Esophagus (tissue), 2 donors: ENCODE measurements around the gene TM4SF1. TPM values are rescaled to one million over a fixed set of nuclear protein-coding genes. Genes with fewer than 3 reads are reported as not detected.
"Not testable (repeated sequence)": the region's sequence is repeated elsewhere in the genome, so short reads cannot be mapped to it uniquely, and the experiment has no call there.

Experiments used
- H3K27ac ChIP-seq, 2 donors: one replicate each; pipeline ENCODE4 v1.5.1; 2013; ENCODE audit warnings: low read depth in 2 of 2, mild to moderate bottlenecking in 2 of 2, inconsistent platforms in 1 of 2, low read length in 1 of 2, moderate library complexity in 1 of 2
- H3K27me3 ChIP-seq, 2 donors: one replicate each; pipeline ENCODE4 v1.6.1; 2013; ENCODE audit warnings: low read length in 2 of 2, control low read depth in 1 of 2, mild to moderate bottlenecking in 1 of 2; ENCODE audit not compliant: insufficient read depth in 2 of 2, control insufficient read depth in 1 of 2
- H3K36me3 ChIP-seq, 2 donors: one replicate each; pipeline ENCODE4 v1.6.1; 2013; ENCODE audit warnings: low read length in 1 of 2; ENCODE audit not compliant: control insufficient read depth in 2 of 2, insufficient read depth in 2 of 2
- H3K4me1 ChIP-seq, 2 donors: one replicate each; pipeline ENCODE4 v1.6.1; 2013; ENCODE audit warnings: low read length in 1 of 2; ENCODE audit not compliant: control insufficient read depth in 2 of 2, insufficient read depth in 2 of 2
- H3K4me3 ChIP-seq, 2 donors: one replicate each; pipeline ENCODE4 v1.5.1; 2013; ENCODE audit warnings: low read length in 2 of 2, mild to moderate bottlenecking in 2 of 2, low read depth in 1 of 2, moderate library complexity in 1 of 2
- H3K9me3 ChIP-seq, 2 donors: one replicate each; pipeline ENCODE4 v1.6.1; 2013; ENCODE audit warnings: mild to moderate bottlenecking in 2 of 2, low read depth in 1 of 2, low read length in 1 of 2, moderate library complexity in 1 of 2; ENCODE audit not compliant: control insufficient read depth in 2 of 2, insufficient read depth in 1 of 2
- WGBS, 2 donors: extraction: QIAGEN DNeasy Blood & Tissue Kit; methylation state at CpG; one replicate each; pipeline ENCODE4 v1.1.7; 2013; 5-methylcytosine and 5-hydroxymethylcytosine counted together
- polyA plus RNA-seq, 2 donors: library from polyadenylated mRNA; stranded (reverse); fragments of 200-250 nt; gene quantifications; one replicate each; pipeline ENCODE4 v1.2.3, GENCODE V29; 2013
- donor health status: healthy with polysubstance abuse.
- donor health status: Bipolar disorder and iron deficiency.

The TM4SF1 gene
- polyA plus RNA-seq, 2 donors, result 127 to 172 TPM

DNA sequence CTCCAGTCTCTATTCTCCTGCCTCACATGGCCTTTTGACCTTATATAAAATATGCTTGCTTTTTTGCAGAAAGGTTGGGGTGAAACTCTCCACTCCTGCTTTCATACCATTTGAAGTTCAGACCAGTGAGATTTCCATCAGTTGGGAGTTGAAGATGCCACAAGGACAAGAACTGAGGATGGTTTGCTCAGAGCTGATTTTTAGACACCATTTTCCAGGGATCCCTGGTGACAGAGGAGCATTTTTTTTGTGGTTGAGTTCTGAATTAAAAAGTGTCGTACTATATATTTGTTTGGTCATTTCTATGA lies 8.8 kb upstream of the TM4SF1 start:
- H3K27me3 ChIP-seq, result no peaks in the 10 kb centered on the region
- H3K9me3 ChIP-seq, result no peaks in the 10 kb centered on the region
- H3K4me3 ChIP-seq, result no peak overlapping the region
- WGBS, 2 donors, result 20 to 25% methylated on average over 1 of the region's 1 CpG
- peaks cover 7 to 8% of the 10 kb centered on the region in 2 donors for H3K4me1 ChIP-seq
- peak overlapping the region; percentile 91 to 98 for H3K27ac ChIP-seq
- no peaks in the 10 kb centered on the region for H3K36me3 ChIP-seq

DNA sequence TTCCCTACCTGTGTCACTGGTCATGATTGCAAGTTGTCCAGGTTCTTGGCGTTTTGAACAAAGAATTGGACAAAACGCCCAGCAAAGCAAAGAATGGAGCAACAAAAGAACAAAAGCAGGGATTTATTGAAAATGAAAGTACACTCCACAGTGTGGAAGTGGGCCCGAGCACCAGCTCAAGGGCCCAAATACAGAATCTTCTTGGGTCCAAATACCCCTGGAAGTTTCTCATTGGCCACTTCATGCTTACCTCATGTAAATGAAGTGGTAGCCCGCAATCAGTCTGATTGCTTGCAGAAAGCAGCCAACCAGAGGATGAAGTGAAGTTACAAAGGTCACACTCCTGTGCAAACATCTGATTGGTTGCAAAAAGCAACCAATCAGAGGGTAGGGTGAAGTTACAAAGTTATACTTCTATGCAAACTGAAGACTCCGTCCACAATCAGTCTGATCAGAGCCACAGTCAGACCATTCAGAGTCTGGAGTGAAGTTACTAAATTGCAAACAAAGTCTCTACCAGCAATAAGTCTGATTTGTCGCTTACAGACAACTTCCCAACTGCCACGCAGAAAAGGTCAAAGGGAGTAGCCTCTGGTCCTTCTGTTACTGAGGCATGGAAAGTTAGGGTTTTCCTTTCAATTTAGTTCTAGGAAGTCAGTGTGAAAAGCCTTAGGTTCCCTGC lies 8.3 kb upstream of the TM4SF1 start:
- H3K27me3 ChIP-seq, result no peaks in the 10 kb centered on the region
- H3K27ac ChIP-seq, result peak overlapping the region; percentile 91 to 98
- peaks cover 3 to 8% of the 10 kb centered on the region in 2 donors for H3K4me1 ChIP-seq
- H3K36me3 ChIP-seq, result no peaks in the 10 kb centered on the region
- WGBS, 2 donors, result 73 to 75% methylated on average over 7 of the region's 7 CpGs
- H3K4me3 ChIP-seq, result no peak overlapping the region
- no peaks in the 10 kb centered on the region for H3K9me3 ChIP-seq

DNA sequence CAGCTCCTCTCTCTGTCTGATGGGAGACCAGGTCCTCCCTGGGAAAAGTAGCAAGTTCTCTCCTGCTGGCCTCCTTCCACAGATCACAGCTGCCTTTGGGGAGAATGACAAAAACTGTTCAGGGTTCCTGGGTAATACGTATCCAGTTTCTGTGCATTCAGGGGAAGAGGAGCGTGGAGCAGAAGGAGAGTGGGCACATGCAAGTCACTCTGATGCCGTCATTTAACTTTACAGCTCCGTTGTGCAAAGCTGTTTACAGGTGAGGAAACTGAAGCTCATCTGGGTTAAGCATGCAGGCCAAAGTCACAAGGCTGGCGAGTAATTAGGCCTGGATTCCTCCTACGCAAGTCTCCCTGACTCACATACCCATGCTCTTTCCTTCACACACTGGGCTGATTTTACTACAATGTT lies 7.5 kb upstream of the TM4SF1 start:
- H3K4me3 ChIP-seq, result no peak overlapping the region
- peak overlapping the region; percentile 77 to 95 for H3K27ac ChIP-seq
- WGBS, 2 donors, result 55 to 65% methylated on average over 6 of the region's 6 CpGs
- no peaks in the 10 kb centered on the region for H3K9me3 ChIP-seq
- no peaks in the 10 kb centered on the region for H3K27me3 ChIP-seq
- H3K36me3 ChIP-seq, result no peaks in the 10 kb centered on the region
- peaks cover 2 to 8% of the 10 kb centered on the region in 2 donors for H3K4me1 ChIP-seq

DNA sequence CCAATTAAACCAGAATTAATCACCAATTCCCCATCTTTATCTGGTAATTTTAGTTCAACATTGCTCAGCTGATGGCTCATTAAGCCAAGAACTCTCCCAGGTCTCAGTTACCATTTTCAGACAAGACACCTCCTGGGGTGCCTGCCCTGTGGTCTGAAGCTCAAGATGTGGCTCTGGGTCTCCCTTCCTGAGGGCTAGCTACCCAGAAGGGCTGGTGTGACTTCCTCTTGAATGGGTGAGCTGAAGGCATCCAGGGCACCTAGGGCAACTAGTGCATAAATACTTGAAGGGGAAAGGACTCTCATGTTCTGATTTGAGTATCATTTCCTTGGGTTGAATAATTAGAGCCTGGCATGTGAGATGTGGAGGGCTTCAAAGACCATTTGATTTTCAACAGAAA lies 6.7 kb upstream of the TM4SF1 start:
- no peaks in the 10 kb centered on the region for H3K36me3 ChIP-seq
- peak overlapping the region; percentile 77 to 95 for H3K27ac ChIP-seq

DNA sequence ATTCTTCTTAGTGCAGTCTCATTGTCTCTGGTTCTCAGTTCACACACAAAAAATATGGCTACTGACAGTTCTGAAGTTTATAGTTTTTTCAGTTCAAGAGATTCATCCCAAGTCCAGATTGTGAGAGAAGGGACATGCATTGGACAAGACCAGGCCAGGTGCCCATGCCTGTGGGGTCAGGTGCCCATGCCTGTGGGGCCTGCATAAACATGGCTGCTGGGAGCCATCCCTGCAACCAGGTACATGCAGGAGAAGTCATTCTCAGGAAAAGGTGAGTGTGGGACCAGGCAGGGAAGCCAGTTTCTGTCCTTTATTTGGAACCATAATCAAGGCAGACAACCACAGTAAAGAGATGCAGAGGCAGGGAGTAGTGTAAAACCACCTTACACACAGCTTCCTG lies 6.3 kb upstream of the TM4SF1 start:
- Histone ChIP-seq H3K4me1 (peaks cover 8% of the 10 kb centered on the region in 2 donors), H3K9me3 (no peaks in the 10 kb centered on the region), H3K36me3 (no peaks in the 10 kb centered on the region), H3K27ac (peak overlapping the region in 1 of 2 donors; percentile 72), H3K27me3 (no peaks in the 10 kb centered on the region), H3K4me3 (no peak overlapping the region)

More for the DNA sequence above, 6.7 kb upstream of the TM4SF1 start:
- peaks cover 4 to 8% of the 10 kb centered on the region in 2 donors for H3K4me1 ChIP-seq
- no peak overlapping the region for H3K4me3 ChIP-seq
- no peaks in the 10 kb centered on the region for H3K27me3 ChIP-seq
- H3K9me3 ChIP-seq, result no peaks in the 10 kb centered on the region

DNA sequence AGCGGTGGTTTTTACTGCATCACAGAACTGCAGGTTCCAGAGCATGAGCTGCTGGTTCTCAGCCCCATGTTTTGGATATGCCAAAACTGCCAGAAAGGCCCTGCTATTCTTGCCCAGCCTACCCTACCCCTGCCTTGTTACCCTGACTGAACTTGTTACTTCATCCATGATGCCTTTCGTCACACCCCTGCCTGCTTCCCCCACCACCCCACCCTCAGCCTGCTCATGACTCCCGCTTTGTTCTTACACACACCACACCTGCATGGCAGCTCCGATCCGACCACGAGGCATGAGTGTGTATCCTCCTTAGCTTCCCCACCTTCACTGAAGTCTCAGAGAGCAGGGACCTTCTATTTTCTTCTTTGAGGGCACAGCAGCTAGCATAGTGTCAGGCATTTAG lies 5.1 kb upstream of the TM4SF1 start:
- Histone ChIP-seq H3K27ac (peak overlapping the region in 1 of 2 donors; percentile 49), H3K4me1 (peaks cover 10% of the 10 kb centered on the region in 2 donors), H3K36me3 (no peaks in the 10 kb centered on the region), H3K27me3 (no peaks in the 10 kb centered on the region), H3K4me3 (no peak overlapping the region), H3K9me3 (no peaks in the 10 kb centered on the region)
- 74 to 78% methylated on average over 6 of the region's 6 CpGs for WGBS, 2 donors

DNA sequence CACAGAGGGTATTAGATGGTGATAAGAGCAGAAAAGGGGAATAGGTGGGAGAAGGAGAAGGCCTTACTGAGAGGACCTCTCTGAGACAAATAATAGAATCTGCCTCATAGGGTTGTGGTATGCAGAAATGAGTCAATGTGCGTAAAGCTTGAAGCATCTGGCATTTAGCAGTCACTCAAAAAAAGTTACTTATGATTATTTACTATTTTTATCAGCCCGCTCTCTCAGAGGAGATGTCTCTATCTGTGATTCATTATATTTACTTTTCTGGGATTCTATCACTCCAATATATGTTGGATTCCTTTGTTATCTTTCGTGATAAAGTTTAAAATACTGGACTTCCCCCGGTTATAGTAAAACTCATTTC lies 4.6 kb upstream of the TM4SF1 start:
- no peaks in the 10 kb centered on the region for H3K9me3 ChIP-seq
- no peaks in the 10 kb centered on the region for H3K36me3 ChIP-seq
- H3K4me1 ChIP-seq, result peaks cover 10% of the 10 kb centered on the region in 2 donors
- no peak overlapping the region for H3K4me3 ChIP-seq
- 72 to 83% methylated on average over 4 of the region's 4 CpGs for WGBS, 2 donors
- H3K27me3 ChIP-seq, result no peaks in the 10 kb centered on the region
- peak overlapping the region in 1 of 2 donors; percentile 49 for H3K27ac ChIP-seq

DNA sequence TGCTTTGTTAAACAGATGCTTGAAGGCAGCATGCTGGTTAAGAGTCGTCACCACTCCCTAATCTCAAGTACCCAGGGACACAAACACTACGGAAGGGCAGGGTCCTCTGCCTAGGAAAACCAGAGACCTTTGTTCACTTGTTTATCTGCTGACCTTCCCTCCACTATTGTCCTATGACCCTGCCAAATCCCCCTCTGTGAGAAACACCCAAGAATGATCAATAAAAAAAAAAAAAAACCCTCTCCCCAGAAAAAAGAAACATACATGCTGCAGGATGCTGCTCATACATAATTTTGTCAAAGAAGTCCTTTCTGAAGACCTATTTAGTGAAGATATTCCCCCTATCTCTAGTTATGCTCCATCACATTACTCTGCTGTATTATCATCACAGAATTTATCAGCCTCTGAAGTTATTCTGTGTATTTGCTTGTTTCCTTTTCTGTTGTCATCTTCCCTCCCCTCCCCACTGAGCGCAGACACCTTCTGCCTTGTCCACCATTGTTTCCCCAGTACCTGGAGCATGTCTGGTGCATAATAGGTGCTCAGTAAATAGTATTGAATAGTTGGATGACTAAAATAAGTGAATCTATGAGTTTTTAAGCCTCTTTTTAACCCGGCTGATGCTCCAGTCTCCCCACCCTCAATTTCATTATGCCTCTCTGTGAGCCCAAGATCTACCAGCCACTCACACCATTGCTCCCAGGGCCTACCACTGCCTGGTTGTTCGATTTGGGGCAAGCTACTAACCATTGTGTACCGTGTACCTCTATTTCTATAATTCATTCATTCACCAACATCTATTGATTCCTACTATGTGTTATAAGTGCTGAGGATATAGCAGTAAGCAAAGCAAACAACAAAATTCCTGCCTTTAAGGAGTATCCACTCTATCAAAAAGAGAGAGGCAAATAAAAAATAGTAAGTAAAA lies 4.0 kb upstream of the TM4SF1 start:
- Histone ChIP-seq H3K9me3 (no peaks in the 10 kb centered on the region), H3K27me3 (no peaks in the 10 kb centered on the region), H3K4me1 (peaks cover 10% of the 10 kb centered on the region in 2 donors), H3K36me3 (no peaks in the 10 kb centered on the region), H3K4me3 (no peak overlapping the region), H3K27ac (no peak overlapping the region)
- WGBS, 2 donors, result 73 to 85% methylated on average over 6 of the region's 6 CpGs

DNA sequence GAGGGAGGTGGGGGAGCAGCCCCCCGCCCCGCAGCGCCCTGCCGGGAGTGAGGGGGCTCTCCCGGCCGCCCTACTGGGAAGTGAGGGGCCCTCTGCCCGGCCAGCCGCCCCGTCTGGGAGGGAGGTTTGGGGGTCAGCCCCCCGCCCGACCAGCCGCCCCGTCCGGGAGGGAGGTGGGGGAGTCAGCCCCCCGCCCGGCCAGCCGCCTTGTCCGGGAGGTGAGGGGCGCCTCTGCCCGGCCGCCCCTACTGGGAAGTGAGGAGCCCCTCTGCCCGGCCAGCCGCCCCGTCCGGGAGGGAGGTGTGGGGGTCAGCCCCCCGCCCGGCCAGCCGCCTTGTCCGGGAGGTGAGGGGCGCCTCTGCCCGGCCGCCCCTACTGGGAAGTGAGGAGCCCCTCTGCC lies 2.8 kb upstream of the TM4SF1 start:
- H3K4me3 ChIP-seq, H3K27me3 ChIP-seq, H3K27ac ChIP-seq, H3K9me3 ChIP-seq, H3K36me3 ChIP-seq: not testable (repeated sequence)
- 95 to 96% methylated on average over 8 to 22 of the region's 32 CpGs for WGBS, 2 donors
- peaks cover 8 to 10% of the 10 kb centered on the region in 2 donors for H3K4me1 ChIP-seq
